Nucleus accumbens (tissue), 56 donors: Measurements from ENCODE around the gene CNTNAP2.
"Not testable (repeated sequence)": the region's sequence is repeated elsewhere in the genome, so short reads cannot be mapped to it uniquely, and the experiment has no call there.

Source experiments
- DNase-seq, 56 donors: peaks; one replicate each; lab custom pipeline; 2025; lab: John Stamatoyannopoulos, UW

CNTNAP2 gene

GRCh38 chr7:148288592-148289151, 2172.1 kb downstream of the CNTNAP2 start:
- DNase-seq, result no peak

GRCh38 chr7:148289630-148290029, 2173.0 kb downstream of the CNTNAP2 start:
- DNase-seq, result no peak

DNA sequence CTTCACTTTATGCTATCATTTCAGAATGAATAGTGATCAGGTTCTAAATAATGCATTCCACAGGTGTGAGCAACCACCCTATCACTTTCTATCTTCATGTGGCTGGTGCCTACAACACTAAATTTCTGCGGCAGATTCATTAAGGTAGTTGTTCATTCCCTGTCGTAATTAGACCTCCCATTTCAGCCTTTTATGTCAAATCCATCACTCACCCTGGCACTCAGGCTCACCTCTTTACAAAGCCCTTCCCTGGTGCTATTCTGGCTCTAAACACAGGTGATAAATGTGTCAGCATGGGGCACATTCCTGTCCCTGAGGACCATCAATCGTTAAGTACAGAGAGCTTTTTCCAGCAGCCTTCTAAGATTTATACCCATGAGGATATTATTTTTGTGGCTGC, 2173.9 kb downstream of the CNTNAP2 start:
- no peak for DNase-seq

GRCh38 chr7:148291799-148292198, 2175.2 kb downstream of the CNTNAP2 start:
- DNase-seq, result no peak

DNA sequence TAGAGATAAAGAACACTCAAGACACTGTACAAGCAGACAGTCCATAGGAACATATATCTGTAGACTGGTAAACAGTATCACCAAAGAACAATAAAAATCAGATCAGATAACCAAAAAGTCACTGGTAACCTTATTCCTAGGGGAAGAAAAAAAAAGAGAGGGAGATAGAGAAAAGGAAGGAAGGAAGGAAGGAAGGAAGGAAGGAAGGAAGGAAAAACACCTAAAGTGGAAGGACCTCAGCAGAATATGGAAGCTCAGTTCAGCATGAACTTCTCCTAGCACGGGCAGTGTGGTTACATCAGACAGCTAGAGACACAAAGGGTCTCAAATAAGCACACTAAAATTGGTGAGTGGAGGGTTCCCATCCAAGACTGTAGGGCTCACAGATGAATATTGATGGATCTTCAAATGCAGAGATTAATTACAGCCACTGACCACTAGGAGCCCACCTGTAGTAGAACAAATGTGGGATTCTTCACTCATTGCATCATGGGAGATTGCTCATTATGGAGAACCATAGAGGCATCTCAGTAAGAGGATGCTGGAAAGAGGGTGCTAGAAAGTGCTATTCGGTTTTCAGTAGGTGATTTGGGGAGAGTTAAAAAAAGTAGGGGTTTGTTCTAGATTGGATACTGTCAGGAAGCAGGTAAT, 2180.5 kb downstream of the CNTNAP2 start:
- no peak for DNase-seq

DNA sequence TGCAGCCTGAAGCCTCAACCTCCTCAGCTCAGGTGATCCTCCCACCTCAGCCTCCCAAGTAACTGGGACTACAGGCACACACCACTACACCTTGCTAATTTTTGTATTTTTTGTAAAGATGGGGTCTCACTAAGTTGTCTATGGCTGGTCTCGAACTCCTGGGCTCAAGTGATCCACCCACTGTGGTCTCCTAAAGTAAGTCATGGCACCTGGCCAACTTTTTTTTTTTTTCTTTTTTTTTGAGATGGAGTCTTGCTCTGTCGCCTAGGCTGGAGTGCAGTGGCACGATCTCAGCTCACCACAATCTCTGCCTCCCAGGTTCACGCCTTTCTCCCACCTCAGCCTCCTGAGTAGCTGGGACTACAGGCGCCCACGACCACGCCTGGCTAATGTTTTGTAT, 2182.2 kb downstream of the CNTNAP2 start:
- not testable (repeated sequence) for DNase-seq

DNA sequence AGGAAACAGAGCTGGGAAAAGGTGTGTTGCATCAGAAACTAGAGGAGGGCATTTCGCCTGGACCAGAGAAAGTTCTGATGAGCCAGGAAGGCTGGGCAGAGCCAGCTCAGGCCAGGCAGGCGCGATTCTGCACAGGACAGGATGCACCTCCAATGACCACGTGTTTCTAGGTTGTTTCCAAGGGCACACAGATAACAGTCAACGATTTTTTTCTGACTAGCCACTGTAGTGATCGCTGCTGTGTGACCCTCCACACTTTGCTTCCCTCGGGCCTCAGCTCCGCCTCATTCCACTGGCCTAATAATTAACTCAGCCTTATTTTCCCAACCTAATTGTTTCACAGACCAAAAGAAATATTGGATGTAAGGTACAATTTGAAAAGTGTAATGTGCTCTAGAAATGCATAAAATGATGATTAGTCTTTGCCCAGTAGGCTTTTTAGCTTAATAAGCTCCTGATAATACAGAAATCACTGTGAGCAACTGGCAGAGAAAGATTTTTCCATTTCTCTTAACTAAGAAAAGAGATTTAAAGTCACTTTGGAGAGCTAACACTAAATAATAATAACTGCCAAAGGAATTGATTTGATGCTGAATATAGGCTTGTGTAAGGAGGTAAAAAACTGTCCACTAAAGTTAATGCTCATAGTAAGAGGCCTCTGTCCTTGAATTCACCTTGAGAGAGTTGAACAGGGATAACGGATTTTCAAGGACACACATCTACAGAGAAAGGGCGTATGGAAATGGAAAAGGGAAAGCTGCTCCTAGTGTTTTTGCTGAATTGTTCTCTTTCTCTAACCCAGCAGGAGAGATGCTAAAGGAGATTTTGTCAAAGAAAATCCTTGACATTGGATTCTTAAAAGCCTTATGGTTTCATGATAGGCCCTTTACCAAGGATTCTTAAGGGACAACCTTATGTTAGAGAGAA, 2183.0 kb downstream of the CNTNAP2 start:
- DNase-seq, result no peak

- peak in 2 of 56 donors; percentile 1 to 6 for DNase-seq
Observed at GRCh38 chr7:148302436-148302835, 2185.8 kb downstream of the CNTNAP2 start.

- peak in 3 of 56 donors; percentile 9 to 12 (median 9) for DNase-seq
Observed at GRCh38 chr7:148303295-148304082, 2186.9 kb downstream of the CNTNAP2 start.

GRCh38 chr7:148304083-148304335, 2187.4 kb downstream of the CNTNAP2 start:
- no peak for DNase-seq

DNA sequence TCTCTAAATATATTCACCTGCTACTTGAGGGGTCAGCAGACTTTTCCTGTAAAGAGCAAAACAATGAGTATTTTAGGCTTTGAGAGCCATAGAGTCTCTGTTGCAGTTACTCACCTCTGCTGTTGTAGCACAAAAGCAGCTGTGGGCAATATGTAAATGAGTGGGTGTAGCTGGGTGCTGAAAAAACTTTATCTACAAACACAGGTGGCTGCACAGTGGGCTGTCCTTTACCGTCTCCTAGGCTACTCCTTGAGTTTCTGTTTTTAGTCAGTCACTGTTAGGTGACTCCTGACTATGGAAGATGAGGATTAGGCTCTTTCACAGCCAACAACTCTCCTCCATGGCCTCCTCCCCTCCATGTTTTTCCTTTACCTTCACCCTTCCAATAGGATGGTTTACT, 2187.9 kb downstream of the CNTNAP2 start:
- no peak for DNase-seq

DNA sequence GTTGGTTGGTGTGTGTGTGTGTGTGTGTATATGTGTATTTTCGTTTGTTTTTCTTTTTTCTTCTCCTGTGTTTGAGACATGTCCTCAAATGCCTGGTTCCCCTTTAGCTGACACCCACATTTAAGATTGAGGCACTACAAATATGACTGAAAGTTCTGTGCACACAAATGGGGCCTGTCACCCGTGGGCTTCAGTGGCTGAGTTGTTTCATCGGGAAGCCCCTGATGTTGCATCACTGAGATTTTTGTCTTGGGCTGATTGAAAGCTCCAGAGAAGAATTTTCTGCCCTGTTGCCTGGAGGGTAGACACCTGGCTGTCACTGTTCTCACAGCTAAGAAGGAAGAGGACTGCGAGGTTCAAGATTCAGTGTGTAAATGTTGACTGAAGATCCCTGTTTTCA, 2190.2 kb downstream of the CNTNAP2 start:
- DNase-seq, result no peak

DNA sequence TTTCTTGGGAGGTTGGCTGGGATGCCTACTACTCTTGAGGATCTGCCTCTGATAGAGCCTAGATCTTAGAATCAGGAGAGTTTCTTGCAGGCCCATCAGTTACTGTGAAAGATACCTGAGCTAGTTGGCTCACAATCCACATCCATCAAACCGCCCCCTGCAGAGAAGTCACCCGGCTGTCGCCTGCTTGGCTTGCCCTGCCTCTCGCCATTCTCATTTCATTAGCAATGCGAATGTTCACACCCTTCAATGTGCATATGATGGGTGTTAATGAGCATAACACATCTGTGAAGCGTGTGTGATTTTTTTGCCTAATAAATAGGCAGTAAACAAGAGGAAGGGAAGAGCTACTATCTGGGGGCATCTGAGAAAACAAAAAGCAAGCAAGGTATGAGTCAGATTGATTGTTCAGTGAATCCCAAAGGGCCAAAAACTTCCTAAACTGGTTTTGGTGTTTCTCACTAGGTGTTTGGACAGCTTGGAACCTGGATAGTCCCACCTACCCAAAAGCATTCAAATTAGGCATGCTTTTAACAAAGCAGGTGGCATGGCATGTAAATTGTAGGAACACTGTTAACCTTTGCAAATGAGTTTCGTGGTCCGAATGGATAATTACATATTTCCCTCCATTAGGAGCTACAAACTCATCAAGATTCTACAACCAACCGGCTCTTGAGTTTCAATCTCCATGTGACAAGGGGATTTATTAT, 2201.7 kb downstream of the CNTNAP2 start:
- DNase-seq, result no peak

DNA sequence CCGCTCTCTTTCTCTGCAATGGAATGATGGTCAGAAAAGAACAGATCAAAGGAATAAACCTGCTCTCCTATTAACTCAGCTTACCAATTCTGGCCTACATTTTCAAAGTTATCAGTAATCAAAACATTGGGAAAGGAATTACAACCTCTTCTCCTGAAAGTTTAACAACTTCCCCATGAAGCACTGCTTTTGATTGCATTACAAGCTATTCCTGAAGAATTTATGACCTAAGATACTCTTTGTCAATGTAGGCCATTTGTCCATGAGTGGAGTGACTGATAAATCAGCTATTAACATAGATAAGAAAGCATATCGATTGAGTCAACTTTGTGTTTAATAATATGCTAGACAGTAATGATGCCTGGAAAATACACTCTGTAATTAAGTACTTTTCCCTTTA, 2202.2 kb downstream of the CNTNAP2 start:
- DNase-seq, result no peak

DNA sequence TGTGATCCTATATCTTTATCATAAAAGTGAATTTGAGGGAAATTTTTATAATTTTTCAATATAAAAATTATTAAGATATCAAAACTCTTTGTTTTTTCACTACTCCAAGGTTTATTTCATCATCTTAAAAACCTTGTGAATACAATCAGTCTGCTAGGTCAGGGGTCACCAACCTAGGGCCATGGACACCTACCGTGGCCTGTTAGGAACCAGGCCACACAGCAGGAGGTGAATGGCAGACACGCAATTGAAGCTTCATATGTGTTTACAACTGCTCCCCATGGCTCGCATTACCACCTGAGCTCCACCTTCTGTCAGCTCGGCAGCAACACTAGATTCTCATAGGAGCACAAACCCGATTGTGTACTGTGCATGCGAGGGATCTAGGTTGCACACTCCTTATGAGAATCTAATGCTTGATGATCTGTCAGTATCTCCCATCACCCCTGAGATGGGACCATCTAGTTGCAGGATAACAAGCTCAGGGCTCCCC, 2202.8 kb downstream of the CNTNAP2 start:
- no peak for DNase-seq

- DNase-seq, result no peak
Observed at GRCh38 chr7:148325208-148325607, 2208.6 kb downstream of the CNTNAP2 start.

DNA sequence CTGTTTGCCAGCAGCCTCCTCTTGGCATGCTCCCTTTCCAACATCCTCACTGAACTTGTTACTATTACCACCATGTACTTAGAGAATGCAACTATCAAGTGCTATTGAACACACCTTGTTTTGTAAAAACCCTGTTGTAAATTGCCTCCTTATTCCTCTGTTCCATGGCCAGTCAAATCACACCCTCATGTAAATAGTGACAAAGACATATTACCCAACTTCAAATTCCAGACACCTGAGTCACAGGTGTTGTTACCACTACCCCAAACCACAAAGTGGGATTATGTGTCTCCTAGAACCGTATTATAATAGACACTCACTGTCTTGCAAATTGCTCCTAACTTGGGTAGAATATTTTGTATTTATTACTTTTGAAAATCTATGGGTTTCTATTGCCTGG, 2210.8 kb downstream of the CNTNAP2 start:
- no peak for DNase-seq

DNA sequence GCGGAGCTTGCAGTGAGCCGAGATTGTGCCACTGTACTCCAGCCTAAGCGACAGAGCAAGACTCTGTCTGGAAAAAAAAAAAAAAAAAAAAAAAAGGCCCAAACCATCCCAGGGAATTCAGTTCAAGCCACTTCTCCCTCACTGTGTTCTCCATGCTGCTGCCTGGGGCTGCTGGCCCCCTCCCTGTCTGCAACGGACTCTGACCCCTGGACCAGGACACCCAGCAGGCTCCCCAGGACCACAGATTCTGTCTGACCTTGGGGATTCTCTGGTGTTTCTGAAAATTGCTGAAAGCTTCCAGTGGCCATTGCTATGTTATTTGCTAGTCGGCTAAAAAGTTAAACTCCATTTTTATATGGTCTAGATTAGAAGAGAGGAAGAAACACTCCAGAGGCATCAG, 2212.3 kb downstream of the CNTNAP2 start:
- DNase-seq, result no peak

- DNase-seq, result no peak
Observed at GRCh38 chr7:148330124-148330818, 2213.7 kb downstream of the CNTNAP2 start.

DNA sequence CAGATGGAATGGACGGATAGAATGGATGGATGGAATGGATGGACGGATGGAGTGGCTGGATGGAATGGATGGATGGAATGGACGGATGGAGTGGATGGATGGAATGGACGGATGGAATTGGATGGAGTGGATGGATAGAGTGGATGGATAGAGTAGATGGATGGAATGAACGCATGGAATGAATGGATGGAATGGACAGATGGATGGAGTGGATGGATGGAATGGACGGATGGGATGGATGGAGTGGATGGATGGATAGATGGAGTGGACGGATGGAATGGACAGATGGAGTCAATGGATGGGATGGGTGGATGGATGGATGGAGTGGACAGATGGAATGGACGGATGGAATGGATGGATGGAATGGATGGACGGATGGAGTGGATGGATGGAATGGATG, 2214.2 kb downstream of the CNTNAP2 start:
- no peak for DNase-seq
